ENCODE results near the gene SYT4. TPM values are rescaled to one million over a fixed set of nuclear protein-coding genes. Genes with fewer than 3 reads are reported as not detected.
"Not testable (repeated sequence)": the region's sequence is repeated elsewhere in the genome, so short reads cannot be mapped to it uniquely, and the experiment has no call there.

Gene SYT4
- total RNA-seq (1.7 TPM), polyA plus RNA-seq (1 to 10 TPM in 1 of 4 donors, under 1 TPM in 1, not detected in 2; 0.20 to 1.7 TPM)

GRCh38 chr18:43277164-43277600 is at the start of gene SYT4:
TSS of gene SYT4 (minus strand) at chr18:43277490. CDS start at chr18:43277281, 209 bp downstream.
- H3K4me1 Mint-ChIP-seq, result peaks cover 0 to 4% (median 0%) of the 10 kb centered on the region in 4 donors
- H3K4me1 ChIP-seq (ENCODE audit: control insufficient read depth, insufficient read depth, low read length, poor library complexity, severe bottlenecking), result no peaks in the 10 kb centered on the region
- peaks cover 0 to 1% (median 0%) of the 10 kb centered on the region in 7 donors for H3K9me3 Mint-ChIP-seq
- peak within 1 kb of the TSS in 1 of 4 donors; percentile 54 for H3K4me3 Mint-ChIP-seq
- no peak within 1 kb of the TSS for H3K27ac Mint-ChIP-seq
- no peak within 1 kb of the TSS for H3K4me3 ChIP-seq (ENCODE audit: low read depth, low read length)
- no peak within 1 kb of the TSS for H3K27ac ChIP-seq (ENCODE audit: insufficient read depth, low read length, poor library complexity, severe bottlenecking)
- H3K36me3 ChIP-seq (ENCODE audit: control insufficient read depth, insufficient read depth, low read length), result no peaks in the 10 kb centered on the region
- no peak for ATAC-seq (ENCODE audit: low read depth in 2 of 2)
- H3K36me3 Mint-ChIP-seq, result no peaks in the 10 kb centered on the region
- H3K27me3 Mint-ChIP-seq, result peaks cover 8% of the 10 kb centered on the region
- no peaks in the 10 kb centered on the region for H3K27me3 ChIP-seq (ENCODE audit: control insufficient read depth, insufficient read depth, low read length)
- no peaks in the 10 kb centered on the region for H3K9me3 ChIP-seq (ENCODE audit: control insufficient read depth in 2 of 2, low read length in 2 of 2)
- DNase-seq, result no peak

- DNase-seq (no peak), ATAC-seq (ENCODE audit: low read depth in 2 of 2) (no peak)
- H3K27me3 ChIP-seq (ENCODE audit: control insufficient read depth, insufficient read depth, low read length), result no peaks in the 10 kb centered on the region
- Mint-ChIP-seq H3K4me1 (no peaks in the 10 kb centered on the region), H3K4me3 (no peak overlapping the region), H3K27me3 (no peaks in the 10 kb centered on the region), H3K27ac (no peak overlapping the region), H3K36me3 (no peaks in the 10 kb centered on the region), H3K9me3 (peaks cover 0 to 6% (median 0%) of the 10 kb centered on the region in 7 donors)
- no peaks in the 10 kb centered on the region for H3K36me3 ChIP-seq (ENCODE audit: control insufficient read depth, insufficient read depth, low read length)
- H3K4me1 ChIP-seq (ENCODE audit: control insufficient read depth, insufficient read depth, low read length, poor library complexity, severe bottlenecking), result no peaks in the 10 kb centered on the region
- H3K9me3 ChIP-seq (ENCODE audit: control insufficient read depth in 2 of 2, low read length in 2 of 2), result no peaks in the 10 kb centered on the region
- H3K27ac ChIP-seq (ENCODE audit: insufficient read depth, low read length, poor library complexity, severe bottlenecking), result no peak overlapping the region
- H3K4me3 ChIP-seq (ENCODE audit: low read depth, low read length), result no peak overlapping the region
Measured at GRCh38 chr18:43322132-43322531, 44.8 kb upstream of the SYT4 start.

- Histone ChIP-seq H3K27me3 (ENCODE audit: control insufficient read depth, insufficient read depth, low read length) (no peaks in the 10 kb centered on the region), H3K36me3 (ENCODE audit: control insufficient read depth, insufficient read depth, low read length) (no peaks in the 10 kb centered on the region), H3K9me3 (ENCODE audit: control insufficient read depth in 2 of 2, low read length in 2 of 2) (no peaks in the 10 kb centered on the region), H3K27ac (ENCODE audit: insufficient read depth, low read length, poor library complexity, severe bottlenecking) (no peak overlapping the region), H3K4me1 (ENCODE audit: control insufficient read depth, insufficient read depth, low read length, poor library complexity, severe bottlenecking) (no peaks in the 10 kb centered on the region), H3K4me3 (ENCODE audit: low read depth, low read length) (no peak overlapping the region)
- Mint-ChIP-seq H3K27me3 (no peaks in the 10 kb centered on the region), H3K27ac (no peak overlapping the region), H3K4me3 (no peak overlapping the region), H3K36me3 (no peaks in the 10 kb centered on the region), H3K4me1 (no peaks in the 10 kb centered on the region), H3K9me3 (peaks cover 0 to 5% (median 3%) of the 10 kb centered on the region in 7 donors)
- DNase-seq (no peak), ATAC-seq (ENCODE audit: low read depth in 2 of 2) (no peak)
Measured at GRCh38 chr18:43314941-43315340, 37.7 kb upstream of the SYT4 start.

GRCh38 chr18:43312891-43313290 is 35.6 kb upstream of the SYT4 start:
- Histone ChIP-seq H3K27ac (ENCODE audit: insufficient read depth, low read length, poor library complexity, severe bottlenecking) (no peak overlapping the region), H3K36me3 (ENCODE audit: control insufficient read depth, insufficient read depth, low read length) (no peaks in the 10 kb centered on the region), H3K9me3 (ENCODE audit: control insufficient read depth in 2 of 2, low read length in 2 of 2) (no peaks in the 10 kb centered on the region), H3K27me3 (ENCODE audit: control insufficient read depth, insufficient read depth, low read length) (no peaks in the 10 kb centered on the region), H3K4me3 (ENCODE audit: low read depth, low read length) (no peak overlapping the region), H3K4me1 (ENCODE audit: control insufficient read depth, insufficient read depth, low read length, poor library complexity, severe bottlenecking) (no peaks in the 10 kb centered on the region)
- H3K27me3 Mint-ChIP-seq, result no peaks in the 10 kb centered on the region
- no peaks in the 10 kb centered on the region for H3K4me1 Mint-ChIP-seq
- ATAC-seq (ENCODE audit: low read depth in 2 of 2) (no peak), DNase-seq (no peak)
- peaks cover 0 to 5% (median 3%) of the 10 kb centered on the region in 7 donors for H3K9me3 Mint-ChIP-seq
- H3K36me3 Mint-ChIP-seq, result no peaks in the 10 kb centered on the region
- H3K27ac Mint-ChIP-seq, result no peak overlapping the region
- H3K4me3 Mint-ChIP-seq, result no peak overlapping the region

- DNase-seq (no peak), ATAC-seq (ENCODE audit: low read depth in 2 of 2) (no peak)
- Mint-ChIP-seq H3K4me3 (no peak overlapping the region), H3K27ac (no peak overlapping the region), H3K9me3 (peaks cover 0 to 11% (median 4%) of the 10 kb centered on the region in 7 donors), H3K27me3 (no peaks in the 10 kb centered on the region), H3K4me1 (no peaks in the 10 kb centered on the region), H3K36me3 (no peaks in the 10 kb centered on the region)
- no peak overlapping the region for H3K4me3 ChIP-seq (ENCODE audit: low read depth, low read length)
- no peaks in the 10 kb centered on the region for H3K27me3 ChIP-seq (ENCODE audit: control insufficient read depth, insufficient read depth, low read length)
- no peaks in the 10 kb centered on the region for H3K36me3 ChIP-seq (ENCODE audit: control insufficient read depth, insufficient read depth, low read length)
- H3K4me1 ChIP-seq (ENCODE audit: control insufficient read depth, insufficient read depth, low read length, poor library complexity, severe bottlenecking), result no peaks in the 10 kb centered on the region
- H3K9me3 ChIP-seq (ENCODE audit: control insufficient read depth in 2 of 2, low read length in 2 of 2), result no peaks in the 10 kb centered on the region
- H3K27ac ChIP-seq (ENCODE audit: insufficient read depth, low read length, poor library complexity, severe bottlenecking), result no peak overlapping the region
Measured at GRCh38 chr18:43310239-43310638, 32.9 kb upstream of the SYT4 start.

- Histone ChIP-seq H3K36me3 (ENCODE audit: control insufficient read depth, insufficient read depth, low read length) (no peaks in the 10 kb centered on the region), H3K4me1 (ENCODE audit: control insufficient read depth, insufficient read depth, low read length, poor library complexity, severe bottlenecking) (no peaks in the 10 kb centered on the region), H3K4me3 (ENCODE audit: low read depth, low read length) (no peak overlapping the region), H3K27me3 (ENCODE audit: control insufficient read depth, insufficient read depth, low read length) (no peaks in the 10 kb centered on the region), H3K27ac (ENCODE audit: insufficient read depth, low read length, poor library complexity, severe bottlenecking) (no peak overlapping the region), H3K9me3 (ENCODE audit: control insufficient read depth in 2 of 2, low read length in 2 of 2) (no peaks in the 10 kb centered on the region)
- no peak overlapping the region for H3K4me3 Mint-ChIP-seq
- H3K27me3 Mint-ChIP-seq, result no peaks in the 10 kb centered on the region
- no peak for DNase-seq
- peaks cover 0 to 7% (median 0%) of the 10 kb centered on the region in 4 donors for H3K4me1 Mint-ChIP-seq
- H3K9me3 Mint-ChIP-seq, result peaks cover 0 to 12% (median 2%) of the 10 kb centered on the region in 7 donors
- ATAC-seq (ENCODE audit: low read depth in 2 of 2), result no peak
- H3K27ac Mint-ChIP-seq, result no peak overlapping the region
- no peaks in the 10 kb centered on the region for H3K36me3 Mint-ChIP-seq
Measured at GRCh38 chr18:43303376-43303775, 26.1 kb upstream of the SYT4 start.

GRCh38 chr18:43286187-43286586 is 8.9 kb upstream of the SYT4 start:
- not testable (repeated sequence) for H3K4me1 ChIP-seq (ENCODE audit: control insufficient read depth, insufficient read depth, low read length, poor library complexity, severe bottlenecking); H3K4me3 Mint-ChIP-seq; H3K4me3 ChIP-seq (ENCODE audit: low read depth, low read length); H3K36me3 Mint-ChIP-seq; H3K27ac Mint-ChIP-seq; H3K36me3 ChIP-seq (ENCODE audit: control insufficient read depth, insufficient read depth, low read length); H3K9me3 ChIP-seq (ENCODE audit: control insufficient read depth in 2 of 2, low read length in 2 of 2); ATAC-seq (ENCODE audit: low read depth in 2 of 2); H3K4me1 Mint-ChIP-seq; H3K27me3 Mint-ChIP-seq; H3K27ac ChIP-seq (ENCODE audit: insufficient read depth, low read length, poor library complexity, severe bottlenecking); H3K27me3 ChIP-seq (ENCODE audit: control insufficient read depth, insufficient read depth, low read length)
- peak in 1 of 3 donors; percentile 26 for DNase-seq
- peaks cover 0 to 12% (median 3%) of the 10 kb centered on the region in 7 donors for H3K9me3 Mint-ChIP-seq

- Histone ChIP-seq H3K36me3 (ENCODE audit: control insufficient read depth, insufficient read depth, low read length) (no peaks in the 10 kb centered on the region), H3K27me3 (ENCODE audit: control insufficient read depth, insufficient read depth, low read length) (no peaks in the 10 kb centered on the region), H3K4me3 (ENCODE audit: low read depth, low read length) (no peak overlapping the region), H3K27ac (ENCODE audit: insufficient read depth, low read length, poor library complexity, severe bottlenecking) (no peak overlapping the region), H3K4me1 (ENCODE audit: control insufficient read depth, insufficient read depth, low read length, poor library complexity, severe bottlenecking) (no peaks in the 10 kb centered on the region), H3K9me3 (ENCODE audit: control insufficient read depth in 2 of 2, low read length in 2 of 2) (no peaks in the 10 kb centered on the region)
- no peak for ATAC-seq (ENCODE audit: low read depth in 2 of 2)
- H3K36me3 Mint-ChIP-seq, result no peaks in the 10 kb centered on the region
- DNase-seq, result no peak
- H3K9me3 Mint-ChIP-seq, result peaks cover 0 to 12% (median 3%) of the 10 kb centered on the region in 7 donors
- H3K27ac Mint-ChIP-seq, result no peak overlapping the region
- no peaks in the 10 kb centered on the region for H3K27me3 Mint-ChIP-seq
- H3K4me1 Mint-ChIP-seq, result peaks cover 0 to 5% (median 2%) of the 10 kb centered on the region in 4 donors
- no peak overlapping the region for H3K4me3 Mint-ChIP-seq
Measured at GRCh38 chr18:43283299-43283698, 6.0 kb upstream of the SYT4 start.
